HG02623 (cell line): ENCODE results near the gene OR52I1.

Experiments used
- ATAC-seq: cut with Tn5 transposase; IDR thresholded peaks from one replicate; pipeline ENCODE4 v1.9.1; 2021; ENCODE audit warnings: moderate library complexity; ENCODE audit not compliant: unreplicated experiment

Gene OR52I1

DNA sequence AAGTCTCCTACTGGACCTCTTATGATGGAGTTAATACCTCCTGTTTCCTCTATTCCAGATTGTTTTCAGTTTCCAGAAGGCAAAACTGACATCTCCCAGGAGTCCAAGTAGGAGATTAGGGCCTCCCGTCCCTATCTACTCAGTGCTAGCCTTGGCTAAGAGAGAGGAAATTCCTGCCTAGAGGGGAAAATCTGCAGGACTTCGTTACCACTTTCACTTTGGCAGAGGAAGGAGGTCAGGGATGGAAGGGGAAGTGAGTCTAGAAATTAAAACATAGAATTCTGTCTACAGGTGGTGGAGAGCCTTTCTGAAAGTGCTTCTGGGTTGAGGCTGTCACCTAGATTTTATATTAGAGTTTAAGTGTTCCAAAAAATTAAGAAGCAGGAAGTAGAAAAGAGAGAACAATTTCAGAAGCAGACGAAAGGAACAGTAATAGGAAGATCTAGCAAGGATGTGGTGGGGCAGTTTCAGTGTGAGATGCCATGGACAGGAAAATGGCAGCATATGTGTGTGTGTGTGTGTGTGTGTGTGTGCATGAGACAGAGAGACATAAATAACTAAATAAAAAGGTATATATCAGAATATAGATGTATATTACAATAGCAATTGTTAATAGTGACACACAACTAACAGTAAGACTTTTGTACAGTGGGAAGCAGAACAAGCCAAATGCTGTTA is 16.6 kb downstream of the OR52I1 start:
- no peak for ATAC-seq

GRCh38 chr11:4611986-4612385 is 18.1 kb downstream of the OR52I1 start:
- ATAC-seq: no peak

GRCh38 chr11:4615856-4616444 is 22.1 kb downstream of the OR52I1 start:
- no peak for ATAC-seq

GRCh38 chr11:4619514-4619913 is 25.7 kb downstream of the OR52I1 start:
- ATAC-seq: no peak

- ATAC-seq: no peak
Observed at GRCh38 chr11:4626207-4627099, 32.6 kb downstream of the OR52I1 start.

GRCh38 chr11:4636136-4636535 is 42.3 kb downstream of the OR52I1 start:
- ATAC-seq: no peak

DNA sequence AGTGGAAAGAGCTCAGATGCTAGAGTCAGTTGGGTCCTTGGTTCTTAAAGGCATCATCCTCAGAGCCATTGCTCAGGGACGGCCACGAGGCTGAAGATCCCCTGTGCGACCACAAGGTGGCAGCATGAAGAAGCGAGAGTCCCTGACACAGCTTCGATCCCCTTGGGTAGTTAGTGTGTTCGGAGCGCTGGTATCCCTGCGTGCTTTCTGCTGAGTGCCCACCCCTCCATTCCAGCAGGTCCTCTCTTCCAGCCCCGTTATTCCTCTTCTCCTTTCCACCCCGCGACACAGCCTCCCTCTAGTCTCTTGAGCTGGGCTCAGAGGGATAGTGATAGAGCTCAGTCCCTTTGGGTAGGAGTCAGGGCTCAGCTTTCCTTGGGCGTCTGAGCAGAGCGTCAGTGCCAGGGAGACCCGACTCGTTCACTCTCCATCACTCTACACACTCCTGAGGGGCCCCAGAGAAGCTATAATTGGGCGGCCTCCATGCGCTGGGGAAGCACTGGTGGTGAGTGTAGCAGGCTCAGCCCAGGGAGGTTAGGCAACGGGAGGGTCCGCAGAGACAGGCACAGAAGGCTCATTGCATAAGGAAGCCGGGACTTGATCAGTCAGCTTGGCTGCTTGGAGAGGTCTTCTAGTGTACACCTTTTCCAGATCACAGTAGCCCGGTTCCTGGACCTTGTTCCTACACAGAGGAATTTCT is 43.3 kb downstream of the OR52I1 start, which contains the start of gene OR51D1:
OR51D1 (plus strand) TSS at position 516 of the 700 bp plus-strand sequence. CDS start 2,314 bp downstream, outside the sequence.
- peak; percentile 91 for ATAC-seq

- ATAC-seq: no peak
Observed at GRCh38 chr11:4637662-4638047, 43.8 kb downstream of the OR52I1 start.

GRCh38 chr11:4639931-4640330 is 46.1 kb downstream of the OR52I1 start:
- no peak for ATAC-seq

DNA sequence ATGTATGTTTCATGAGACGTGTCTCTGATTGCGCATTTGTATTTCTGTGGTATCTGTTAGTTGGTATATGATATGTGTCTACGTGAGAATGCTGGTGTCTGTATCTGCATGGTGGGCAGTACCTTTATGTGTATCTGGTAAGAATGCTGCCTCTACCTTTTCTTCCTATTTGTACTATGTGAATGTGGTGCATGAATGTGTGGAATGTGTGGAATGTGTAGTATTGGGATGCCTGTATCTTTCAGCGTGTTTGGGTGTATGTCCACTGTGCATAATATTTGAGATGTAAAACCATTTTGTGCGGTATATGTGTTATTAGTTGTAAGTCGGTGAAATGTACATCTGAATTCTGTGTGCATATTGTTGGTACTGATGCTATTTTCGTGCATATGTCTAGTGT is 47.7 kb downstream of the OR52I1 start:
- ATAC-seq: no peak

- ATAC-seq: no peak
Observed at GRCh38 chr11:4642043-4642442, 48.2 kb downstream of the OR52I1 start.

DNA sequence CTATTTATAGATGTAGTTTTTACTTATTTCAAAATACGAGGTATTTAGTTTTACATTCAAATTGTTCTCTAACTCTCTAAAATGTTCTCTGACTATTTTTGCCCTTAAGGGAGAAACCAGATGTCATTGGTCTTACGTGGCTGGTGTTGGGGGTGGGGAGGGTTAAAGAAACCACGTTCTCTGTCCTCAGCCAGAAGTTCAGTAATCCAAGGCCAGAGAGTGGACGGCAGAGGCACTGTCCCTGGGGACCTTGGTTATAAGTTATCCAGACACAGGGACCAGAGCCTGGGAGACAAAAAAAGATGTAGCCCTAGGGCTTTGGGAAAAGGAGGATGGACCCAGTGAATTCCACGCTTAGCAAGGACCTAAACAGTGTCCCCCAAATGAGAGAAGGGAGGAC is 49.2 kb downstream of the OR52I1 start:
- no peak for ATAC-seq

GRCh38 chr11:4643682-4644081 is 49.8 kb downstream of the OR52I1 start, which contains the start of gene OR51E1:
Gene OR51E1 (plus strand): TSS chr11:4643982. CDS start chr11:4652527, 8,545 bp downstream.
- no peak for ATAC-seq

- ATAC-seq: no peak
Observed at GRCh38 chr11:4644233-4644632, 50.4 kb downstream of the OR52I1 start.
